K562 (cell line): ENCODE data around the gene PAX2. TPM values are rescaled to one million over a fixed set of nuclear protein-coding genes. Genes with fewer than 3 reads are reported as not detected.

Source experiments
- ATAC-seq: fragments of 200-7000 bp; cut with Tn5 transposase; 3 replicates; pipeline ENCODE4 v1.9.1; 2020; ENCODE audit warnings: moderate library complexity
- BruUV-seq: library from RNA; stranded (reverse); fragments of 400-500 nt; replicated peaks from 2 replicates; lab custom pipeline; 2021; lab: Mats Ljungman, UMichigan
- CTCF ChIA-PET: fragments of 300-600 bp; formaldehyde crosslinking; extraction: SDS; loops from one replicate; lab custom pipeline; 2021; ENCODE audit warnings: low intra/inter-chr PET ratio; lab: Yijun Ruan, JAX
- POLR2A ChIA-PET: fragments of 300-600, 350-650 bp; sonication (Branson Sonifier 250); formaldehyde crosslinking; extraction: SDS; loops from one replicate; lab custom pipeline; 2021; ENCODE audit warnings: antibody characterized with exemption, inconsistent platforms; lab: Yijun Ruan, JAX
- DNase-seq, 4 experiments: peaks; one replicate each; pipeline versions ENCODE4 v3.0.0 to v3.0.0-alpha.2; 2011 to 2018; ENCODE audit warnings: low spot score in 3 of 4, mixed read lengths in 3 of 4; ENCODE audit errors: extremely low read depth in 1 of 4
- FAIRE-seq: peaks from 2 replicates; lab custom pipeline; 2011; peaks lifted over from hg19 to GRCh38; lab: Jason Lieb, UNC
- H2AFZ ChIP-seq: 2 replicates; pipeline ENCODE4 v1.6.0; 2011; ENCODE audit warnings: low read depth, low read length, control low read depth, inconsistent platforms
- H3K27ac ChIP-seq: fragments of 200-600 bp; 3 replicates; pipeline ENCODE4 v1.8.0; 2011; ENCODE audit warnings: low read depth, mild to moderate bottlenecking, control low read depth, inconsistent platforms, low read length, moderate library complexity, mixed read lengths; ENCODE audit errors: extremely low read depth
- H3K27me3 ChIP-seq, 2 experiments: fragments of 300-600 bp in 1 of 2; 2 replicates in 1 of 2; 3 replicates in 1 of 2; pipeline versions ENCODE4 v1.6.0 to v1.8.0; 2011; ENCODE audit warnings: inconsistent platforms in 2 of 2, low read length in 2 of 2, mild to moderate bottlenecking in 1 of 2, mixed read lengths in 1 of 2, moderate library complexity in 1 of 2; ENCODE audit not compliant: control insufficient read depth in 2 of 2, insufficient read depth in 2 of 2
- H3K36me3 ChIP-seq: fragments of 300-600 bp; 3 replicates; pipeline ENCODE4 v1.8.0; 2011; ENCODE audit warnings: mild to moderate bottlenecking, low read length, inconsistent platforms; ENCODE audit not compliant: control insufficient read depth, insufficient read depth
- H3K4me1 ChIP-seq, 2 experiments: fragments of 200-600 bp in 1 of 2; replicated peaks in 1 of 2; 2 replicates in 1 of 2; 3 replicates in 1 of 2; pipeline versions ENCODE4 v1.5.1 to v1.8.0; 2011; ENCODE audit warnings: inconsistent platforms in 2 of 2, low read length in 2 of 2, mild to moderate bottlenecking in 1 of 2, mixed read lengths in 1 of 2, moderate library complexity in 1 of 2; ENCODE audit not compliant: control insufficient read depth in 2 of 2, insufficient read depth in 2 of 2
- H3K4me2 ChIP-seq: 2 replicates; pipeline ENCODE4 v1.6.1; 2011; ENCODE audit warnings: low read length, control low read depth, inconsistent platforms, mixed read lengths; ENCODE audit not compliant: insufficient read depth
- H3K4me3 ChIP-seq: fragments of 200-600 bp; sonication (generic), shearing (Covaris generic); 2 replicates; pipeline ENCODE4 v1.5.1; 2016; ENCODE audit warnings: control low read depth, inconsistent platforms
- H3K79me2 ChIP-seq: fragments of 200-600 bp; 3 replicates; pipeline ENCODE4 v1.8.0; 2011; ENCODE audit warnings: low read length, inconsistent platforms; ENCODE audit not compliant: control insufficient read depth, insufficient read depth
- H3K9ac ChIP-seq, 2 experiments: 2 replicates each; pipeline versions ENCODE4 v1.6.0 to v1.6.1; 2011; ENCODE audit warnings: low read depth in 2 of 2, low read length in 2 of 2, control low read depth in 1 of 2, inconsistent platforms in 1 of 2, mild to moderate bottlenecking in 1 of 2, mixed read lengths in 1 of 2; ENCODE audit not compliant: insufficient read depth in 1 of 2
- H3K9me1 ChIP-seq: one replicate; pipeline ENCODE4 v1.6.0; 2011; ENCODE audit warnings: inconsistent platforms, mild to moderate bottlenecking, low read length, moderate library complexity; ENCODE audit not compliant: control insufficient read depth, insufficient read depth
- H3K9me3 ChIP-seq: replicated peaks from 2 replicates; pipeline ENCODE4 v1.5.1; 2011; ENCODE audit warnings: low read depth, low read length, inconsistent platforms; ENCODE audit not compliant: control insufficient read depth, insufficient read depth
- H4K20me1 ChIP-seq: replicated peaks from 2 replicates; pipeline ENCODE4 v1.6.1; 2011; ENCODE audit warnings: low read length, inconsistent platforms, mixed read lengths; ENCODE audit not compliant: control insufficient read depth, insufficient read depth
- ARNT ChIP-seq, 2 experiments: fragments of 450-650 bp; IDR thresholded peaks; 2 replicates each; pipeline ENCODE4 v1.6.1; 2016; ENCODE audit warnings: mild to moderate bottlenecking in 1 of 2
- CBX8 ChIP-seq: fragments of 200-600 bp; sonication (generic); IDR thresholded peaks from 2 replicates; pipeline ENCODE4 v1.6.1; 2012; ENCODE audit warnings: borderline replicate concordance, mixed run types, low read depth, mild to moderate bottlenecking, moderate library complexity, mixed read lengths, low read length, control low read depth, inconsistent platforms; ENCODE audit not compliant: poor library complexity, severe bottlenecking; ENCODE audit errors: extremely low read depth
- EHMT2 ChIP-seq: fragments of 450-650 bp; IDR thresholded peaks from 2 replicates; pipeline ENCODE4 v1.6.1; 2018; ENCODE audit warnings: antibody characterized with exemption
- ESRRB ChIP-seq: fragments of 250-450 bp; sonication (Bioruptor Pico); IDR thresholded peaks from 2 replicates; pipeline ENCODE4 v1.5.0; 2020; ENCODE audit warnings: mild to moderate bottlenecking, moderate library complexity, borderline replicate concordance
- FOXM1 ChIP-seq, 2 experiments: fragments of 450-650 bp in 1 of 2; sonication (generic) in 1 of 2; formaldehyde crosslinking in 1 of 2; IDR thresholded peaks; 2 replicates each; pipeline versions ENCODE4 v1.6.1 to v1.9.0; 2017 to 2022; ENCODE audit warnings: low read depth in 2 of 2, mild to moderate bottlenecking in 2 of 2, missing genetic modification reagents in 1 of 2, moderate library complexity in 1 of 2
- MTA2 ChIP-seq: fragments of 450-650 bp; IDR thresholded peaks from 2 replicates; pipeline ENCODE4 v1.6.1; 2016; ENCODE audit warnings: low read depth
- NBN ChIP-seq: fragments of 450-650 bp; IDR thresholded peaks from 2 replicates; pipeline ENCODE4 v1.6.1; 2016; ENCODE audit warnings: low read depth, mild to moderate bottlenecking
- NCOA2 ChIP-seq, 2 experiments: fragments of 450-650 bp; IDR thresholded peaks; 2 replicates each; pipeline ENCODE4 v1.6.1; 2018; ENCODE audit warnings: mild to moderate bottlenecking in 2 of 2, moderate library complexity in 1 of 2; ENCODE audit not compliant: partially characterized antibody in 2 of 2
- RAD51 ChIP-seq: fragments of 450-650 bp; IDR thresholded peaks from 2 replicates; pipeline ENCODE4 v1.7.1; 2016; ENCODE audit warnings: low read depth, mild to moderate bottlenecking, borderline replicate concordance
- RERE ChIP-seq: sonication (generic); formaldehyde crosslinking; IDR thresholded peaks from 2 replicates; pipeline ENCODE4 v1.8.0; 2023; ENCODE audit warnings: missing genetic modification reagents, mild to moderate bottlenecking, borderline replicate concordance
- SLC30A9 ChIP-seq: fragments of 250-450 bp; sonication (Bioruptor Pico); IDR thresholded peaks from 2 replicates; pipeline ENCODE4 v1.8.0; 2022; ENCODE audit warnings: mild to moderate bottlenecking, moderate library complexity
- ZKSCAN8 ChIP-seq: fragments of 200-800 bp; sonication (Bioruptor generic); IDR thresholded peaks from 2 replicates; pipeline ENCODE4 v1.6.1; 2016; ENCODE audit warnings: missing genetic modification characterization, missing compliant biosample characterization
- WGBS: fragments of 100-300 bp; shearing (Covaris generic); methylation state at CpG from one replicate; pipeline ENCODE4 v1.1.6; 2016; ENCODE audit warnings: low coverage, mixed read lengths; ENCODE audit not compliant: insufficient coverage; ENCODE audit errors: missing lambda C conversion rate; 5-methylcytosine and 5-hydroxymethylcytosine counted together
- in situ Hi-C: fragments of 300-500 bp; cut with MboI; formaldehyde crosslinking; loops from 4 replicates; pipeline ENCODE4 v1.15.0; 2018; ENCODE audit warnings: inconsistent platforms, mixed read lengths
- intact Hi-C: fragments of 100-400 bp; cut with micrococcal nuclease; formaldehyde crosslinking; loops from 2 replicates; pipeline ENCODE4 v1.14.2; 2022
- polyA plus RNA-seq, 8 experiments: library from polyadenylated mRNA; depleted of rRNA in 4 of 8; stranded (reverse) in 5 of 8; unstranded in 3 of 8; fragments of >200 nt; fragmentation: Nextera tagmentation in 2 of 8; fragmentation: Illumina TruSeq in 1 of 8; extraction: Ambion mirVana in 2 of 8; extraction: Trizol in 1 of 8; gene quantifications; 2 replicates each; pipeline versions ENCODE4 v1.2.1 to v1.2.3, GENCODE V29; 2011 to 2014; ENCODE audit warnings: inconsistent platforms in 1 of 8, missing spikeins in 1 of 8
- total RNA-seq, 7 experiments: library from RNA; depleted of rRNA in 6 of 7; stranded (reverse); fragments of >200 nt in 6 of 7; fragmentation: Illumina TruSeq in 2 of 7; extraction: Trizol in 2 of 7; gene quantifications; 2 replicates each; pipeline versions ENCODE4 v1.2.1 to v1.2.3, GENCODE V29; 2011 to 2021; ENCODE audit warnings: low replicate concordance in 1 of 7

Gene PAX2
- total and polyA plus RNA-seq, 9 of the 15 experiments (the other 6 are each of a cell fraction or from before 2014, with no cell fraction given): not detected

GRCh38 chr10:100740476-100741377, 4.7 kb upstream of the PAX2 start:
- no peak overlapping the region for H3K27ac ChIP-seq
- ChIA-PET CTCF (no interaction called here), POLR2A (interaction anchor here (0.6 to 0.7 kb wide), 4 partner anchors 11 to 108 kb away, joined by 3 to 4 read pairs (median 3); no protein-coding TSS in a partner anchor)
- DNase-seq (no peak), FAIRE-seq (no peak), ATAC-seq (no peak)
- H3K9ac ChIP-seq: no peak overlapping the region
- no peaks in the 10 kb centered on the region for H3K79me2 ChIP-seq
- H3K27me3 ChIP-seq: peaks cover 29 to 80% of the 10 kb centered on the region in 2 experiments; a peak in 4 of 5 replicates
- H3K9me1 ChIP-seq: no peaks in the 10 kb centered on the region
- H3K4me3 ChIP-seq: no peak overlapping the region
- H3K9me3 ChIP-seq: no peaks in the 10 kb centered on the region
- no peaks in the 10 kb centered on the region for H3K36me3 ChIP-seq
- H2AFZ ChIP-seq: no peak overlapping the region
- in situ Hi-C loops: loop anchor here (5.0 kb wide), 1 partner anchor 178 kb away; no protein-coding TSS in a partner anchor
- peaks cover 0 to 25% of the 10 kb centered on the region in 2 experiments; a peak in 2 of 5 replicates for H3K4me1 ChIP-seq
- H4K20me1 ChIP-seq: peaks cover 11% of the 10 kb centered on the region; the same call in 1 of the 2 replicates
- intact Hi-C loops: loop anchor here (5.0 kb wide), 1 partner anchor 68 kb away; no protein-coding TSS in a partner anchor
- no peak overlapping the region for H3K4me2 ChIP-seq
- no TSS peak for BruUV-seq
- TF ChIP-seq RERE (CRISPR knock-in tag): no peak
- no peak for TF ChIP-seq NCOA2 (IDR thresholded peaks at IDR 0.05; ENCODE audit: partially characterized antibody in 2 of 2)
- no peak for TF ChIP-seq ESRRB (CRISPR knock-in tag)
- no peak for TF ChIP-seq SLC30A9 (CRISPR knock-in tag)
- no peak for TF ChIP-seq CBX8
- TF ChIP-seq MTA2: no peak
- TF ChIP-seq ZKSCAN8 (CRISPR knock-in tag): no peak
- TF ChIP-seq ARNT (IDR thresholded peaks at IDR 0.05): no peak
- no peak for TF ChIP-seq NBN
- no peak for TF ChIP-seq EHMT2
- TF ChIP-seq RAD51: no peak
- no peak for TF ChIP-seq FOXM1 (IDR thresholded peaks at IDR 0.05; ENCODE audit: low read depth)
- no peak for TF ChIP-seq FOXM1 (CRISPR knock-in tag; IDR thresholded peaks at IDR 0.05; ENCODE audit: low read depth)
- 4% methylated on average over 7 of the region's 16 CpGs for WGBS
